ENCODE measurements around the gene C11orf71. TPM values are rescaled to one million over a fixed set of nuclear protein-coding genes. Genes with fewer than 3 reads are reported as not detected.

The C11orf71 gene
- total and polyA plus RNA-seq, 9 donors, result 6.5 to 15.3 (median 9.5) TPM

DNA sequence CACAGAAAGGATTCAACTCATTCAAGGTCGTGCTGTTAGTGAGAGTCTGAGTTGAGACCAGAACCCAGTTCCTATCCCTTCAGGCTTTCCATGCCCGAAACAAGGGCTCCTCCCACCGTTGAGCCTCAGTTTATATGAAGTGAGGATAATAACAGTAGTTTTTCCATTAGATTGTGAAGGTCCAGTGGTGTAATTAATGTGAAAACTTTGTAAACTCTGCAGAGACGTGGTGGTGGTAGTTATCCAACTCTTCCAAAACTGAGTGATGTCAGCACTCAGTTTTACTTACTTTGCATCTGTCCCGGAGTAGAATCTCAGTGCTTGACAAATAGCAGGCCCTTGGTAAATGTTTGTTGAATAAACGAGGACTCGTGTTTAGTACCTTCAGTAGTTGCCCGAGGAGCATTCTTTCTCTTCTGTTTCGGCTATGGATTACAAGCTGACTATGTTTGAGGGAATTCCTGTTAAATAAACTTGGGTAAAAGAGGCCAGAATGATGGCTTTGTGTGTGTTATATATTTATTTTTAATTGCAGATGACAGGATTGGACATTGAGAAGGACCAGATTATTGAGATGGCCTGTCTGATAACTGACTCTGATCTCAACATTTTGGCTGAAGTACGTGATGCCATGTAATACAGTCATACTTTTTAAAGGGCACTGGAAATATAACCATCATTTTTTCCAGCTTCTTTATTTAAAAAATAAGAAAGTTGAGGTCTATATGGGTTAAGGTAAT lies 40.0 kb upstream of the C11orf71 start:
- Histone ChIP-seq H3K9me3 (no peaks in the 10 kb centered on the region), H3K27me3 (no peaks in the 10 kb centered on the region), H3K36me3 (no peaks in the 10 kb centered on the region), H3K4me3 (peak overlapping the region; percentile 73), H3K4me1 (ENCODE audit: insufficient read depth) (peaks cover 9% of the 10 kb centered on the region), H3K27ac (peak overlapping the region; percentile 69 to 93)
- TF ChIP-seq EP300 (IDR thresholded peaks at IDR 0.05) (no peak), POLR2A (IDR thresholded peaks at IDR 0.05) (no peak)
- TF ChIP-seq, protein P1, sequence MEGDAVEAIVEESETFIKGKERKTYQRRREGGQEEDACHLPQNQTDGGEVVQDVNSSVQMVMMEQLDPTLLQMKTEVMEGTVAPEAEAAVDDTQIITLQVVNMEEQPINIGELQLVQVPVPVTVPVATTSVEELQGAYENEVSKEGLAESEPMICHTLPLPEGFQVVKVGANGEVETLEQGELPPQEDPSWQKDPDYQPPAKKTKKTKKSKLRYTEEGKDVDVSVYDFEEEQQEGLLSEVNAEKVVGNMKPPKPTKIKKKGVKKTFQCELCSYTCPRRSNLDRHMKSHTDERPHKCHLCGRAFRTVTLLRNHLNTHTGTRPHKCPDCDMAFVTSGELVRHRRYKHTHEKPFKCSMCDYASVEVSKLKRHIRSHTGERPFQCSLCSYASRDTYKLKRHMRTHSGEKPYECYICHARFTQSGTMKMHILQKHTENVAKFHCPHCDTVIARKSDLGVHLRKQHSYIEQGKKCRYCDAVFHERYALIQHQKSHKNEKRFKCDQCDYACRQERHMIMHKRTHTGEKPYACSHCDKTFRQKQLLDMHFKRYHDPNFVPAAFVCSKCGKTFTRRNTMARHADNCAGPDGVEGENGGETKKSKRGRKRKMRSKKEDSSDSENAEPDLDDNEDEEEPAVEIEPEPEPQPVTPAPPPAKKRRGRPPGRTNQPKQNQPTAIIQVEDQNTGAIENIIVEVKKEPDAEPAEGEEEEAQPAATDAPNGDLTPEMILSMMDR (IDR thresholded peaks at IDR 0.05), result no peak
- DNase-seq, result no peak
- intact Hi-C loops (cut with DNase I), result loop anchor here in 1 of 4 donors (5.0 kb wide), 1 partner anchor 398 kb away; no protein-coding TSS in a partner anchor
- 1 to 9% (median 3%) methylated on average over 10 of the region's 10 CpGs for WGBS, 3 donors

DNA sequence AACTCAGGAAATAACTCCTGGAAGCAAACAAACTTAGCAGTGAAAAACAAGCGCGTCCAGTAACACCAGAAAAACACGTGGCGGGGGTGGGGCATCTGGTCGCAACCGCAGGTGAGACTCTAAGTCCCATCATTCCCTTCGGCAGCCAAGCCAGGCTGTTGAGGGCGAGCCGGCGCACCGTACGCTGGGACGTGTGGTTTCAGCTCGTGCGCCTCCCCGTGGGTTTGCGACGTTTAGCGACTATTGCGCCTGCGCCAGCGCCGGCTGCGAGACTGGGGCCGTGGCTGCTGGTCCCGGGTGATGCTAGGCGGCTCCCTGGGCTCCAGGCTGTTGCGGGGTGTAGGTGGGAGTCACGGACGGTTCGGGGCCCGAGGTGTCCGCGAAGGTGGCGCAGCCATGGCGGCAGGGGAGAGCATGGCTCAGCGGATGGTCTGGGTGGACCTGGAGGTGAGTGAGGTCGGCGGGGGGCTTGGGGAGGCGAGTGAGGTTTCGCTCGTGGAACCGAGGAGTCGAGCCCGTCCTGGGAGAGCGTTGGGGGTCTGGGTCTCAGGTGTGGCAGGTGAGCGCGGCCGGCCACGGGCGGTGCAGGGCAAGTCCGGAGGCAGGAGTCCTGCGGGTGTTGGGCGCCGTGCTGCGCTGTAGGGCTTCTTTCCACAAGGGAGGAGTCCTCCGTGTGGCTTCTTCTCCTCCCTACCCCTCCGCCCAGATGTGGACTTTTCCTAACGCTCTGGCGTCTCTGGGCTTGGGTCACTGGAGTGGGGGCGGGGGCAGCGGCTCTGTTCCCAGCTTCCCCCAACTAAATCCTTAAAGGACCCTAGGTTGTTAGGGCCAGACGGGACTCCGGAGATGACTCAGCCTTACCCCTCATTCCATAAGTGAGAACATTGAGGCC lies 39.2 kb upstream of the C11orf71 start, which contains the start of gene REXO2:
Gene REXO2, plus strand, starts transcription at position 239 of the 892 bp plus-strand sequence. Its CDS starts 62 bp downstream, at position 301.
- Histone ChIP-seq H3K27ac (peak within 1 kb of the TSS; percentile 69 to 93), H3K4me1 (ENCODE audit: insufficient read depth) (peaks cover 9% of the 10 kb centered on the region), H3K9me3 (no peaks in the 10 kb centered on the region), H3K36me3 (no peaks in the 10 kb centered on the region), H3K27me3 (no peaks in the 10 kb centered on the region), H3K4me3 (peak within 1 kb of the TSS; percentile 73)
- TF ChIP-seq POLR2A (IDR thresholded peaks at IDR 0.05) (peak; percentile 82), EP300 (IDR thresholded peaks at IDR 0.05) (no peak)
- TF ChIP-seq, protein P1 (IDR thresholded peaks at IDR 0.05), result peak in 1 of 3 donors; percentile 41
- 0 to 1% (median 0%) methylated on average over 64 of the region's 64 CpGs for WGBS, 3 donors
- intact Hi-C loops (cut with DNase I), result loop anchor here in 2 of 4 donors (2.0 to 5.0 kb wide), 2 partner anchors 39 to 397 kb away; partner anchors contain the start of genes C11orf71 (in 1 of the 2) and RBM7 (in 1 of the 2)
- peak; percentile 94 to 97 (median 95) for DNase-seq

DNA sequence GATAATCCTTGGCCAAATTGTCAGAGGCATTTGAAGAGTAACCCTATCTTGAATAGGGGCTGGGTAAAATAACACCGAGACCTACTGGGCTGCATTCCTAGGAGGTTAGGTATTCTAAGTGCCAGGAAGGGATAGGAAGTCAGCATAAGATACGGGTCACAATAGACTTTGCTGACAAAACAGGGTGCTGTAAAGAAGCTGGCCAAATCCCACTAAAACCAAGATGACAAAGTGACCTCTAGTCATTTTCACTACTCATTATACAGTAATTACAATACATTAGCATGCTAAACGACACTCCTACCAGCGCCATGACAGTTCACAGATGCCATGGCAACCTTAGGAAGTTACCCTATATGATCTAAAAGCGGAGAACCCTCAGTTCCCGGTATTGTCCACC lies 38.0 kb upstream of the C11orf71 start:
- Histone ChIP-seq H3K36me3 (no peaks in the 10 kb centered on the region), H3K4me1 (ENCODE audit: insufficient read depth) (peaks cover 9% of the 10 kb centered on the region), H3K27ac (no peak overlapping the region), H3K27me3 (no peaks in the 10 kb centered on the region), H3K4me3 (no peak overlapping the region), H3K9me3 (no peaks in the 10 kb centered on the region)
- TF ChIP-seq, protein P1 (IDR thresholded peaks at IDR 0.05), result no peak
- no peak for TF ChIP-seq POLR2A (IDR thresholded peaks at IDR 0.05)
- no peak for TF ChIP-seq EP300 (IDR thresholded peaks at IDR 0.05)
- 79 to 81% (median 81%) methylated on average over 6 of the region's 6 CpGs for WGBS, 3 donors
- DNase-seq, result no peak
- intact Hi-C loops (cut with DNase I), result loop anchor here in 1 of 4 donors (2.0 kb wide), 1 partner anchor 38 kb away; the partner anchor contains the start of genes C11orf71 and RBM7

DNA sequence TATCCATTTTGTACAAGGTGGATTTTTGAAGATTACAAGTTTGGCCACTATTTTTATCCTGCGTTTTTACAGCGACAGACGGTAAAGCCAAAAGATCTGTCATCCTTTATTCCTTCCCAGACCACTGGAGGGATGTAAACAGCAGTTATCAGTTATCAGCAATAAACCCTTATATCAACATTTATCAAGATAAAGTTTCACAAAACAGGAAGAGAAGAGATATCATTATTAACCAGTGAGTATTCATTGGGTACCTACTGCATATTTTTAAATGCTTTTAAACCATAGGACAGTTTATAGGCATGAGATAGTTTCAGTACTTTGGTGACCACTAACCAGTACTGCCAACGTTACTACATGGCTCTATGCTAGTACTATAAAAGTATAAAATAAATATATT lies 33.1 kb upstream of the C11orf71 start:
- Histone ChIP-seq H3K4me1 (ENCODE audit: insufficient read depth) (peaks cover under 1% of the 10 kb centered on the region), H3K9me3 (no peaks in the 10 kb centered on the region), H3K27me3 (no peaks in the 10 kb centered on the region), H3K27ac (no peak overlapping the region), H3K4me3 (no peak overlapping the region), H3K36me3 (no peaks in the 10 kb centered on the region)
- 81 to 89% (median 87%) methylated on average over 4 of the region's 4 CpGs for WGBS, 3 donors
- TF ChIP-seq POLR2A (IDR thresholded peaks at IDR 0.05) (no peak), EP300 (IDR thresholded peaks at IDR 0.05) (no peak)
- TF ChIP-seq, protein P1 (IDR thresholded peaks at IDR 0.05), result no peak
- DNase-seq, result no peak
- intact Hi-C loops (cut with DNase I), result no loop called here

All from ovary (tissue), 9 donors.